ENCODE results near the gene FAM83C. TPM values are rescaled to one million over a fixed set of nuclear protein-coding genes. Genes with fewer than 3 reads are reported as not detected.

FAM83C gene
- total and polyA plus RNA-seq, 9 of the 15 experiments (the other 6 are each of a cell fraction or from before 2014, with no cell fraction given): not detected

DNA sequence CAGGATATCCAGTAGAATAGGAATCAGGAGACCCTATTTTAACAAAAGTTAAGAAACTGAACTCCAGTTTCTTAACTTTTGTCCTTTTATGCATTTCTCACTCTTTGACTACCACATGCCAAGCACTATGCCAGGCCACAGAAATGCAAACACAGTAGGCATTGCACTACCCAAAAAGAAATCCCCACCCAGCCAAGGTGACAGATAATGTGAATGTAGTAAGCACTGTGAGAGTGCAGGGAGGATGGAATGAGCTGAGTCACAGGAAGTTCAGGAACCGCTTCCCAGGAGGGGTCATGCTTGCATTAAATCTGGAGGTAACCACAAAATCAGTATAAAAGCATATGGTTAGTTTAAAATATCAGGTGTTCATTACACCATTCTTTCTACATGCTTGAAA, 20.1 kb upstream of the FAM83C start (continued):
- TF ChIP-seq, protein P1, sequence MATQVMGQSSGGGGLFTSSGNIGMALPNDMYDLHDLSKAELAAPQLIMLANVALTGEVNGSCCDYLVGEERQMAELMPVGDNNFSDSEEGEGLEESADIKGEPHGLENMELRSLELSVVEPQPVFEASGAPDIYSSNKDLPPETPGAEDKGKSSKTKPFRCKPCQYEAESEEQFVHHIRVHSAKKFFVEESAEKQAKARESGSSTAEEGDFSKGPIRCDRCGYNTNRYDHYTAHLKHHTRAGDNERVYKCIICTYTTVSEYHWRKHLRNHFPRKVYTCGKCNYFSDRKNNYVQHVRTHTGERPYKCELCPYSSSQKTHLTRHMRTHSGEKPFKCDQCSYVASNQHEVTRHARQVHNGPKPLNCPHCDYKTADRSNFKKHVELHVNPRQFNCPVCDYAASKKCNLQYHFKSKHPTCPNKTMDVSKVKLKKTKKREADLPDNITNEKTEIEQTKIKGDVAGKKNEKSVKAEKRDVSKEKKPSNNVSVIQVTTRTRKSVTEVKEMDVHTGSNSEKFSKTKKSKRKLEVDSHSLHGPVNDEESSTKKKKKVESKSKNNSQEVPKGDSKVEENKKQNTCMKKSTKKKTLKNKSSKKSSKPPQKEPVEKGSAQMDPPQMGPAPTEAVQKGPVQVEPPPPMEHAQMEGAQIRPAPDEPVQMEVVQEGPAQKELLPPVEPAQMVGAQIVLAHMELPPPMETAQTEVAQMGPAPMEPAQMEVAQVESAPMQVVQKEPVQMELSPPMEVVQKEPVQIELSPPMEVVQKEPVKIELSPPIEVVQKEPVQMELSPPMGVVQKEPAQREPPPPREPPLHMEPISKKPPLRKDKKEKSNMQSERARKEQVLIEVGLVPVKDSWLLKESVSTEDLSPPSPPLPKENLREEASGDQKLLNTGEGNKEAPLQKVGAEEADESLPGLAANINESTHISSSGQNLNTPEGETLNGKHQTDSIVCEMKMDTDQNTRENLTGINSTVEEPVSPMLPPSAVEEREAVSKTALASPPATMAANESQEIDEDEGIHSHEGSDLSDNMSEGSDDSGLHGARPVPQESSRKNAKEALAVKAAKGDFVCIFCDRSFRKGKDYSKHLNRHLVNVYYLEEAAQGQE (IDR thresholded peaks at IDR 0.05; ENCODE audit: borderline replicate concordance): peak; percentile 3; the same call in 1 of the 2 replicates
- TF ChIP-seq, protein P1 (CRISPR knock-in tag; IDR thresholded peaks at IDR 0.05; ENCODE audit: low read depth): no peak
- peak; percentile 69 for TF ChIP-seq SMARCA4 (IDR thresholded peaks at IDR 0.05)
- TF ChIP-seq DMBX1 (CRISPR knock-in tag; IDR thresholded peaks at IDR 0.05; ENCODE audit: borderline replicate concordance): 0 out of 2 replicates have a peak, but pooled peaks have one; percentile 18
- TF ChIP-seq NRF1 (conservative IDR thresholded peaks at IDR 0.05 in 1 of 2, IDR thresholded peaks at IDR 0.05 in 1 of 2): no peak
- peak; percentile 79 for TF ChIP-seq ZNF316 (IDR thresholded peaks at IDR 0.05)
- TF ChIP-seq FOS (IDR thresholded peaks at IDR 0.05; ENCODE audit: extremely low read depth, insufficient read length): no peak
- peak; percentile 95 to 96 for TF ChIP-seq KDM1A (IDR thresholded peaks at IDR 0.05)
- TF ChIP-seq CBX1 (IDR thresholded peaks at IDR 0.05; ENCODE audit: low read depth): no peak
- TF ChIP-seq, protein P2, sequence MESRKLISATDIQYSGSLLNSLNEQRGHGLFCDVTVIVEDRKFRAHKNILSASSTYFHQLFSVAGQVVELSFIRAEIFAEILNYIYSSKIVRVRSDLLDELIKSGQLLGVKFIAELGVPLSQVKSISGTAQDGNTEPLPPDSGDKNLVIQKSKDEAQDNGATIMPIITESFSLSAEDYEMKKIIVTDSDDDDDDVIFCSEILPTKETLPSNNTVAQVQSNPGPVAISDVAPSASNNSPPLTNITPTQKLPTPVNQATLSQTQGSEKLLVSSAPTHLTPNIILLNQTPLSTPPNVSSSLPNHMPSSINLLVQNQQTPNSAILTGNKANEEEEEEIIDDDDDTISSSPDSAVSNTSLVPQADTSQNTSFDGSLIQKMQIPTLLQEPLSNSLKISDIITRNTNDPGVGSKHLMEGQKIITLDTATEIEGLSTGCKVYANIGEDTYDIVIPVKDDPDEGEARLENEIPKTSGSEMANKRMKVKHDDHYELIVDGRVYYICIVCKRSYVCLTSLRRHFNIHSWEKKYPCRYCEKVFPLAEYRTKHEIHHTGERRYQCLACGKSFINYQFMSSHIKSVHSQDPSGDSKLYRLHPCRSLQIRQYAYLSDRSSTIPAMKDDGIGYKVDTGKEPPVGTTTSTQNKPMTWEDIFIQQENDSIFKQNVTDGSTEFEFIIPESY (CRISPR knock-in tag; IDR thresholded peaks at IDR 0.05): no peak
- TF ChIP-seq, protein P3, sequence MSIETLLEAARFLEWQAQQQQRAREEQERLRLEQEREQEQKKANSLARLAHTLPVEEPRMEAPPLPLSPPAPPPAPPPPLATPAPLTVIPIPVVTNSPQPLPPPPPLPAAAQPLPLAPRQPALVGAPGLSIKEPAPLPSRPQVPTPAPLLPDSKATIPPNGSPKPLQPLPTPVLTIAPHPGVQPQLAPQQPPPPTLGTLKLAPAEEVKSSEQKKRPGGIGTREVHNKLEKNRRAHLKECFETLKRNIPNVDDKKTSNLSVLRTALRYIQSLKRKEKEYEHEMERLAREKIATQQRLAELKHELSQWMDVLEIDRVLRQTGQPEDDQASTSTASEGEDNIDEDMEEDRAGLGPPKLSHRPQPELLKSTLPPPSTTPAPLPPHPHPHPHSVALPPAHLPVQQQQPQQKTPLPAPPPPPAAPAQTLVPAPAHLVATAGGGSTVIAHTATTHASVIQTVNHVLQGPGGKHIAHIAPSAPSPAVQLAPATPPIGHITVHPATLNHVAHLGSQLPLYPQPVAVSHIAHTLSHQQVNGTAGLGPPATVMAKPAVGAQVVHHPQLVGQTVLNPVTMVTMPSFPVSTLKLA (conservative IDR thresholded peaks at IDR 0.05): peak in 1 of 2 experiments; percentile 36; a peak in 1 of 4 replicates
- TF ChIP-seq HNRNPL (IDR thresholded peaks at IDR 0.05; ENCODE audit: low read depth, low read length): no peak
- TF ChIP-seq FOXA3 (CRISPR knock-in tag; conservative IDR thresholded peaks at IDR 0.05 in 1 of 2, IDR thresholded peaks at IDR 0.05 in 1 of 2): no peak
- TF ChIP-seq CXXC5 (CRISPR knock-in tag; IDR thresholded peaks at IDR 0.05): no peak
- TF ChIP-seq HMG20A (CRISPR knock-in tag; conservative IDR thresholded peaks at IDR 0.05): no peak
- no peak for TF ChIP-seq ZNF134 (CRISPR knock-in tag; conservative IDR thresholded peaks at IDR 0.05)
- TF ChIP-seq C11orf30 (IDR thresholded peaks at IDR 0.05; ENCODE audit: low read depth): peak; percentile 76
- TF ChIP-seq HDAC6 (IDR thresholded peaks at IDR 0.05; ENCODE audit: low read depth, low read length): no peak
- TF ChIP-seq CHD2 (IDR thresholded peaks at IDR 0.05; ENCODE audit: low read depth, low read length): no peak
